Left hindlimb (tissue), 1 donor: ENCODE data around the gene AGR2.

Source experiments
- DNase-seq: peaks from one replicate; pipeline ENCODE4 v3.0.0-alpha.2; 2018

The AGR2 gene

GRCh38 chr7:16812542-16813231 lies 7.9 kb upstream of the AGR2 start:
- no peak for DNase-seq

GRCh38 chr7:16811551-16811950 lies 6.8 kb upstream of the AGR2 start:
- no peak for DNase-seq

- no peak for DNase-seq
Observed at GRCh38 chr7:16810573-16810972, 5.8 kb upstream of the AGR2 start.

- DNase-seq = no peak
Observed at GRCh38 chr7:16810112-16810511, 5.3 kb upstream of the AGR2 start.

- no peak for DNase-seq
Observed at GRCh38 chr7:16805441-16805840, 642 bp upstream of the AGR2 start.

GRCh38 chr7:16803881-16804673 lies 722 bp downstream of the AGR2 start:
- no peak for DNase-seq

GRCh38 chr7:16803125-16803524 lies 1.7 kb downstream of the AGR2 start:
- DNase-seq = no peak

- no peak for DNase-seq
Observed at GRCh38 chr7:16801579-16801978, 3.2 kb downstream of the AGR2 start.

GRCh38 chr7:16801111-16801542 lies 3.7 kb downstream of the AGR2 start:
- DNase-seq = no peak

GRCh38 chr7:16795624-16796023 lies 9.2 kb downstream of the AGR2 start:
- DNase-seq = no peak

GRCh38 chr7:16794986-16795385 lies 9.8 kb downstream of the AGR2 start:
- DNase-seq = no peak

- no peak for DNase-seq
Observed at GRCh38 chr7:16791905-16792698, 12.7 kb downstream of the AGR2 start.

GRCh38 chr7:16791071-16791470 lies 13.7 kb downstream of the AGR2 start:
- DNase-seq = no peak

GRCh38 chr7:16787127-16787526 lies 17.7 kb downstream of the AGR2 start:
- DNase-seq = no peak

GRCh38 chr7:16786257-16786656 lies 18.5 kb downstream of the AGR2 start:
- no peak for DNase-seq

GRCh38 chr7:16785846-16786245 lies 19.0 kb downstream of the AGR2 start:
- DNase-seq = no peak

GRCh38 chr7:16785321-16785720 lies 19.5 kb downstream of the AGR2 start:
- DNase-seq = no peak

GRCh38 chr7:16780596-16780995 lies 24.2 kb downstream of the AGR2 start:
- no peak for DNase-seq

- no peak for DNase-seq
Observed at GRCh38 chr7:16779051-16779450, 25.7 kb downstream of the AGR2 start.

- DNase-seq = no peak
Observed at GRCh38 chr7:16778476-16778875, 26.3 kb downstream of the AGR2 start.

- no peak for DNase-seq
Observed at GRCh38 chr7:16776053-16776452, 28.7 kb downstream of the AGR2 start.

GRCh38 chr7:16774986-16775385 lies 29.8 kb downstream of the AGR2 start:
- no peak for DNase-seq

- DNase-seq = no peak
Observed at GRCh38 chr7:16774294-16774693, 30.5 kb downstream of the AGR2 start.

- no peak for DNase-seq
Observed at GRCh38 chr7:16773884-16774283, 30.9 kb downstream of the AGR2 start.
